GM21737 (cell line): ENCODE results near the gene SPDYE4.
A peak's percentile ranks its signal among the peaks of the same experiment; 100 is the strongest.

Experiments
- ATAC-seq: cut with Tn5 transposase; IDR thresholded peaks from one replicate; pipeline ENCODE4 v1.9.1; 2021; ENCODE audit warnings: mild to moderate bottlenecking, moderate library complexity; ENCODE audit not compliant: unreplicated experiment

The SPDYE4 gene

GRCh38 chr17:8785547-8786413, 27.4 kb upstream of the SPDYE4 start:
- no peak for ATAC-seq

- no peak for ATAC-seq
Observed at GRCh38 chr17:8782176-8782575, 23.8 kb upstream of the SPDYE4 start.

GRCh38 chr17:8781776-8782175, 23.4 kb upstream of the SPDYE4 start:
- ATAC-seq, result no peak

GRCh38 chr17:8776881-8777280, 18.5 kb upstream of the SPDYE4 start:
- ATAC-seq, result no peak

GRCh38 chr17:8776248-8776647, 17.9 kb upstream of the SPDYE4 start:
- ATAC-seq, result no peak

- ATAC-seq, result no peak
Observed at GRCh38 chr17:8766731-8767130, 8.4 kb upstream of the SPDYE4 start.

GRCh38 chr17:8762012-8762411, 3.7 kb upstream of the SPDYE4 start:
- no peak for ATAC-seq

- ATAC-seq, result no peak
Observed at GRCh38 chr17:8757189-8757588, 1.2 kb downstream of the SPDYE4 start.

GRCh38 chr17:8755590-8756255, 2.6 kb downstream of the SPDYE4 start:
- ATAC-seq, result no peak

GRCh38 chr17:8754890-8755289, 3.5 kb downstream of the SPDYE4 start:
- no peak for ATAC-seq

- no peak for ATAC-seq
Observed at GRCh38 chr17:8753976-8754440, 4.3 kb downstream of the SPDYE4 start.

GRCh38 chr17:8753136-8753975, 5.0 kb downstream of the SPDYE4 start:
- ATAC-seq, result no peak

- no peak for ATAC-seq
Observed at GRCh38 chr17:8749616-8750015, 8.7 kb downstream of the SPDYE4 start.

GRCh38 chr17:8747742-8748141, 10.6 kb downstream of the SPDYE4 start:
- no peak for ATAC-seq

- ATAC-seq, result no peak
Observed at GRCh38 chr17:8746501-8747236, 11.7 kb downstream of the SPDYE4 start.

GRCh38 chr17:8745586-8746500, 12.5 kb downstream of the SPDYE4 start:
- peak; percentile 61 for ATAC-seq

GRCh38 chr17:8744086-8744785, 14.1 kb downstream of the SPDYE4 start:
- ATAC-seq, result no peak

- ATAC-seq, result no peak
Observed at GRCh38 chr17:8742819-8743218, 15.5 kb downstream of the SPDYE4 start.

GRCh38 chr17:8742274-8742673, 16.1 kb downstream of the SPDYE4 start:
- ATAC-seq, result no peak
